GM18861 (cell line): ENCODE data around the gene NDST3.

Experiments
- ATAC-seq: cut with Tn5 transposase; IDR thresholded peaks from one replicate; pipeline ENCODE4 v1.9.1; 2021; ENCODE audit not compliant: unreplicated experiment

Gene NDST3

DNA sequence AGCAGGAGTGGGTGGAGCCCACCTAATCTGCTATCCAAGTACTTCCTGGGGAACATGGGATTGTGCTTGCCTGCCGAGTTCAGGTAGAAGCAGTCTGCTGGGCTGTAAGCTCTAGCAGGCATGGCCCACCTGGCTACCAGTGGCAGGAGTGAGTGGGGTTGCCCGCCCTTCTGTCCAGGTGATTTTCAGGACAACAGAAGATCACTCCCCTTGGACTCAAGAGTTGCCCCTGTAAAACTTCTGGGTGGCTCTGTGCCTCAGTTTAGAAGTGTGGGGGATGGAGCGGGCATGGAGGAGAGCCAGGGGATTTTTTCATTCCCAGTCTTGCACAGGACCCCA is 43.5 kb downstream of the NDST3 start:
- no peak for ATAC-seq

GRCh38 chr4:118081434-118081833 is 47.1 kb downstream of the NDST3 start:
- ATAC-seq: no peak

DNA sequence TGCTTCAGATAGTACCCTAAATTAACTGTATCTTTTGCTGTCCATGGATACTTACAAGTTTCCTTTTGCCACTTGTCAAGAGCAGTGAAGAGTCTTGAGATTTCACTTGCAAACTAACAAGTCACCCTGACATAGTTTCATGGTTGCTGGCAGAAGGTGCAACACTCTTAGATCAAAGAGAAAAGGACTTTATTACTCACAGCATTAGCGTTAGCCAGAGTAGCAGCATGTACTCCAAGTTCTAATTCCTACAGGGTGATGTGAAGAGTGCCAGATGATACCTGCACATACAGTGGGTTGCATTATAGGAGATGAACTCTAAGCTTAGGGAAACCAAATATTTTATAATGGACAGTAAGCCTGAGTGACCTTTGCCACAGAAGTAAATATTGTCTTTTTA is 47.9 kb downstream of the NDST3 start:
- ATAC-seq: no peak

DNA sequence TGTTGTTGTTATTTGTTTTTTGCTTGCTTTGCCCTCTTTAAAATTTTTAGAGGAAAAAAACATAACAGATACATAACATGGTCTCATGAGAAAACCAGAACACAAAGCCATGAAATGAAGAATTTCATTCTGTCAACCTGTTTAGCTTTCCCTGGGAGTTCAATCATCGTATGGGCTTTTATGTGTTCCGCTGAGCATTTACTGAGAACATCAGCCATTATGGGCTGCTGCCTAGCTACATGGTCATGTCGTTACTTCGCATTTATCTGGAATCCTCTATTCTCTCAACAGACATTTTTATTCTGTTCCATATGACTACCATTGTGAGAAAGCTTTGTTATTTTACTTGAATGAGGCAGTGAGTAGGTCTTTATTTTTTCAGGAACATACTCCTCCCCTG is 51.4 kb downstream of the NDST3 start:
- ATAC-seq: no peak

GRCh38 chr4:118086344-118086743 is 52.1 kb downstream of the NDST3 start:
- no peak for ATAC-seq

GRCh38 chr4:118087366-118087765 is 53.1 kb downstream of the NDST3 start:
- ATAC-seq: no peak

DNA sequence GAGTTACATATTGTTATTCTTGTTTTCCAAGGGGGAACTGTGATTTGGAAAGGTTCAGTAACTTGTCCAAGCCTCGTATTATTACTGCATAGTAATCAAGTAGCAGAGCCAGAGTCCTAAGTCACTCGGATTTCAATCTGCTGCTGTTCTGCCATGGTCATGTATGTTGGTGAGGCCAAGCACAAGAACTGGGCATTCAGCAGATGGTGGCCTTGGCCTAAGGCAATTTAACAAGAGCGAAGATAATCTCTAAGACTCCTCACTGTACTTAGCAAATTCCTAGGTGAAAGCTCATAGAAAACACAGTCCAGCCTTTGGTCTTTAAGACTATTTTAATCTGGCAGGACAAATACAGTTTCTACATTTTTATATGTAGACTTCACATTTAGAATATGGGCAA is 64.8 kb downstream of the NDST3 start:
- no peak for ATAC-seq

GRCh38 chr4:118102195-118102594 is 67.9 kb downstream of the NDST3 start:
- ATAC-seq: no peak

- ATAC-seq: no peak
Measured at GRCh38 chr4:118112117-118113046, 78.1 kb downstream of the NDST3 start.

DNA sequence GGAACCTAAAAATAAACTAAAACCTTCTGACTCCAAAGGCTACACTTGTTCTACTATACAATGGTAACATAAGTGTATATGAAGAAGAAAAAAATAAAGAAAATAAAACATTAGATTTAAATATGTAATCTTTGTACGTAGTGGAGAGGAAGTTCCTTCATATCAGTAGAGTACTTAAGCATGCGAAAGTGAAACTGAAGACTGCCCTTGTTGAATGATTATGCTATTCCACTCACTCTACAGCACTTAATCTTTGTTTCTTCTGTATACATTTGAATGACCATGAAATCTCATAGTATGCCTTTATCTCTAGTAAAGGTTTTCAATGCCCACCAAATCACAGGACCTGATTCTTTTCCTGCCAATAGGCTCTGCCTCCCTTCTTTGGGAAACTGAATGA is 78.9 kb downstream of the NDST3 start:
- peak; percentile 97 for ATAC-seq

- ATAC-seq: no peak
Measured at GRCh38 chr4:118114720-118115119, 80.4 kb downstream of the NDST3 start.

DNA sequence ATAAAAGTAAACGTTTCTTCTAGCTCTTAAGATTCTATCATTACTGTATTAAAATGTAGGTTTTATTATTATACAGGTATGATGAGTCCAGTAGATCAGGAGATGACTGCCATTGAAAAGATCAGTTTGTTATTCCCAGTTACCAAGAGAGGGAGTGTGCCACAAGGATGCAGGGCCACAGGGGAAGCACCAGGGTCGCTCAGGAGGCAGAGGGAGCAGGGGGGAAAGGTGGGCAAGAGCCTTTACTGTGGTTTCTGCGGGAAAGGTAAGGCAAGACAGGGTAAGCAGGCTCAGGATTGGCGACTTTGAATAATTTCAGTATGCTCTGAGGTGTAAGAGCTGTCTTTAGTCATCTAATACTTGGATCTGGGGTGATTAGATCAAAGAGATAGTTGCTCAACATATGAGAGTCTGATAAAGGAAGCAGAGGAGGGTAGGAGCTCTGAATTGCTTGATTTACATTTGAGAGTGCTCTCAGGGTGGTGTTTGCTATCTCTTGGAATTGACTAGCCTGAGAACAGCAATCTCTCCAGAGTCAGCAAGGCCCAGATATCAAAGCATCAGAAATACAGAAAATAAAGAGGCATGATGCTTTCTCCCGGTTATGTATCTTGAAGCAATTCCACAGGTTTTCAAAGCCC is 86.0 kb downstream of the NDST3 start:
- no peak for ATAC-seq

DNA sequence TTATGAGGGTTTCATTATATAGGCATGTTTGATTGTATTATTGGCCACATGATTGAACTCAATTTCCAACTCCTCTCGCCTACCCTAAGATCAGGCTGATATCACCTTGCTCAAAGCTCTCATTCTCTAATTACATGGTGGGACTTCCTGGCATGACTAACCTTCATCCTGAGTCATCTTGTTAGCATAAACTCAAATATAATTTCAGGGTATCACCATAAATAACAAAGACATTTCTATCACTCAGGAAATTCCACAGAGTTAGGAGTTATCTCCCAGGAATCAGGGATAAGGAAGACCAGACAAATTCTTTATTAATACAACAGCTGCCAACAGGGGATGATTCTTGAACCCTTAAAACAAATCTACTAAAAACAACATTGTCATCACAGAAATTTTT is 90.7 kb downstream of the NDST3 start:
- no peak for ATAC-seq

DNA sequence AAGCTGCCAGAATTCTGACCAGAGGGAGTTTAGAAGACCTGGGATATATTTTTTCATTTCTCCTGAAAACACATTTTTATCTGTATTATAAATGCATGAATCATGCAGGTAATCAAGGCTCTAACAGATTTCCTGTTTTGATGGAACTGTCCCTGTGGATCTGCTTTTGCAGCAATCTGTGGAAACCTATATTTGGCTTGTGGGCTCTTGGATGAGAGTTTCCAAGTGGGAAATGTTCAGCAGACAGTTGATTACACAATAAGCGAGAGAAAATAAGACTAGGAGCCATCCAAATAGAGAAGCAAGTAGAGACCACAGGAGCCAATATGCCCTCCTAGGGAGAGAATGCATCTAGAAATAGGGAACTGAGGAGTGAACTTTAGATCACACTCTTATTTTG is 105.0 kb downstream of the NDST3 start:
- ATAC-seq: no peak

DNA sequence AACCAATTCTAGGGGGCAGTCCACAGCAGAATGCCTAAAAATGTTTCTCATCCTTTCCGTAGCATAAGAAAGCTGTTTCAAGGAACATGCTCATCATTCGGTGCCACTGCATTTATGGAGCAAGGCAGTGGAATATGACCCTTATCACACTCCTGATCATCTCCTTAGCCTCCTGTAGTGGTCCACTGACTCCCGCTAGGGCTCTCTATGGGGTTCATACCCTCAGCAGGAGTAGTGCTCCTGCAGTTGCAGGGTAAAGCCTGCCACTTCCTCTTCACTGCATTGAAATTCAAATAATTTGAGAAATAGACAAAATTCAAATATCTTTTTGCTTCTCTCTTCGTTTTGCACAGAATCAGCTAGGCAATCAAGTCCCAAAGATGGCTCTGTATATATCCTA is 107.0 kb downstream of the NDST3 start:
- ATAC-seq: no peak

DNA sequence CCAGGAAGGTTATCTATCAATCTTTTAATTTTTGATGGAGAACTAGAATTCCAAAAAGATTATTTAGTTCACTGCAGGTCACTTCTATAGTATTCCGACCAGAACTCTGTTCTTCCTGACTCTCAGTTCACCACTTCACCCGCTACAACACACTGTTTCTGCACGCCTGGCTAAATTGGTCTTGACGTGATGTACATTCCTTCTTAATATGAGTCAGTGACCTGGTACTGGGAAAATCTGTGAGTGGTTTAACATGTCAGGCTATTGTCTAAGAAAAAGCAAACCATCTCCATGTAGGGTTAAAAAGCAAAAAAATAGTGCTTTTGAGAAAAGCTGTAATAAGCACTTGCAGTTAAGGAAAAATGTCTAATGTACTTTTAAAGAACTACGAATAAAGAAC is 120.4 kb downstream of the NDST3 start:
- no peak for ATAC-seq

DNA sequence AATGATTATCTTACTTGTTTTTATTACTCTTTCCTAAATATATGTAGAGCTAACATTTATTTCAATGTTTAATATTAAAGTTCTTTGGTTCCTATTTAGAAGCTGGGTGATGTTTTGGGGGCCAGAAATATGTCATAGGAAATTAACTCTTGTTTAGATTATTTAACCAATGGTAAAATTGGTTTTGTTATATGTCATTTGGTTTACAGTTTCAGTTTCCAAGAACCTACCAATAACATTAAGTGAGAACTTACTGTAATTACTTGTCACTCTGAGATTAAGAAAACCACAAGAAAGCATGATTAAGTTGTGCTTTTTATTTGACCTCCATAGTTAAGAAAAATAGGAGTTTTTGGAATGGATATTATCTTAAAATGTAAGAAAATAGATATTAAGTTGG is 121.2 kb downstream of the NDST3 start:
- no peak for ATAC-seq

GRCh38 chr4:118158763-118159375 is 124.6 kb downstream of the NDST3 start:
- ATAC-seq: no peak

DNA sequence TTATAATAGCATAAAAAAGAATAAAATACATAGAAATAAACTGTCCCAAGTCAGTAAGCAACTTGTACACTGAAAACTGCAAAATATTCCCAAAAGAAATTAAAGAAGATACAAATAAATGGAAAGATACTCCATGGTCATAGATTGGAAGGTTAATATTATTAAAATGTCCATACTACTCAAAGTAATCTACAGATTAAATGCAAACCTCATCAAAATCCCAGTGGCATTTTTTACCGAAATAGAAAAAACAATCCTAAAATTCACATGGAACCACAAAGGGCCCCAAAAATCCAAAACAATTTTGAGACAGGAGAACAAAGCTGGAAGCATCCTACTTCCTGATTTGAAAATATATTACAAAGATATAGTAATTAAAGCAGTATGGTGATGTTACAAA is 133.0 kb downstream of the NDST3 start:
- no peak for ATAC-seq

GRCh38 chr4:118171381-118171780 is 137.1 kb downstream of the NDST3 start:
- ATAC-seq: no peak

DNA sequence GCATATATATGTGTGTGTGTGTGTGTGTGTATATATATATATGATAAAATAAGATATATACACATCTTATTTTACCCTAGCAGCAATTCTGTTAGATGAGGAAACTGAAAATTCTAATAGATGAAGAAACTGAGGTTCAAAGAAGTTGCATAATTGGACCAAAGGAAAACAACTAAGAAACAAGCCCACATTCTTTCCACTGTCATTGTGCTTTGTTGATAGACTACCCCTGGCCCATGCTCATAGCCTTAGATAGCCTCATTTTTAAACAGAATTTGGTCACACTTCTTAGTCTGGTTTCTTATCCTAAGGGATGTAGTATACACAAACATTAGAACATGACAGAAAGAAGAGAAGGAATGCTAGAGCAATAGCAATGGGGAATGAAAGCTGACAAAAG is 138.8 kb downstream of the NDST3 start:
- ATAC-seq: no peak
